Cardiac muscle cell (in vitro differentiated cells and primary cell): Measurements from ENCODE around the gene MRPL30. TPM values are rescaled to one million over a fixed set of nuclear protein-coding genes. Genes with fewer than 3 reads are reported as not detected.

ENCODE experiments used
- DNase-seq, 2 donors: peaks; one replicate each; pipeline versions ENCODE4 v3.0.0 to v3.0.0-alpha.2; 2010 to 2017; ENCODE audit warnings: low read depth in 1 of 2, low spot score in 1 of 2
- H3K27ac ChIP-seq: fragments of 200-600 bp; sonication (generic); 2 replicates; pipeline ENCODE4 v1.5.1; 2016
- H3K27me3 ChIP-seq: fragments of 200-600 bp; sonication (generic); 2 replicates; pipeline ENCODE4 v1.6.0; 2016; ENCODE audit warnings: control low read depth
- H3K36me3 ChIP-seq: fragments of 200-600 bp; sonication (generic); 2 replicates; pipeline ENCODE4 v1.5.1; 2016; ENCODE audit warnings: control low read depth
- H3K4me1 ChIP-seq: fragments of 200-600 bp; sonication (generic); 2 replicates; pipeline ENCODE4 v1.8.1; 2017; ENCODE audit warnings: low read depth, mild to moderate bottlenecking, mixed run types
- H3K4me3 ChIP-seq: fragments of 200-600 bp; sonication (generic); 2 replicates; pipeline ENCODE4 v1.5.1; 2016; ENCODE audit warnings: mild to moderate bottlenecking
- H3K9me3 ChIP-seq: fragments of 200-600 bp; sonication (generic); 2 replicates; pipeline ENCODE4 v1.5.1; 2017; ENCODE audit warnings: low read depth, mild to moderate bottlenecking, control low read depth
- CTCF ChIP-seq: IDR thresholded peaks from 2 replicates; pipeline ENCODE4 v1.5.1; 2012; ENCODE audit warnings: low read depth, mild to moderate bottlenecking, low read length
- polyA plus RNA-seq: library from polyadenylated mRNA; unstranded; fragments of >200 nt; fragmentation: Nextera tagmentation; extraction: Ambion mirVana; gene quantifications from 2 replicates; pipeline ENCODE4 v1.2.1, GENCODE V29; 2016
- total RNA-seq: library from RNA; depleted of rRNA; stranded (reverse); fragments of >200 nt; gene quantifications from 2 replicates; pipeline ENCODE4 v1.2.3, GENCODE V29; 2016

The MRPL30 gene
- total and polyA plus RNA-seq, 2 experiments from 2014 or later: 33.7 to 38.3 TPM

- Histone ChIP-seq H3K4me1 (no peaks in the 10 kb centered on the region), H3K9me3 (no peaks in the 10 kb centered on the region), H3K27me3 (no peaks in the 10 kb centered on the region), H3K4me3 (no peak overlapping the region), H3K27ac (no peak overlapping the region), H3K36me3 (no peaks in the 10 kb centered on the region)
- no peak for DNase-seq
- TF ChIP-seq CTCF: no peak
Observed at GRCh38 chr2:99240431-99240830, 59.4 kb downstream of the MRPL30 start.

GRCh38 chr2:99242151-99242550 lies 61.2 kb downstream of the MRPL30 start:
- H3K36me3 ChIP-seq: no peaks in the 10 kb centered on the region
- DNase-seq: no peak

More at GRCh38 chr2:99242151-99242550, 61.2 kb downstream of the MRPL30 start:
- Histone ChIP-seq H3K27me3 (no peaks in the 10 kb centered on the region), H3K4me3 (no peak overlapping the region), H3K9me3 (no peaks in the 10 kb centered on the region), H3K27ac (no peak overlapping the region), H3K4me1 (no peaks in the 10 kb centered on the region)
- TF ChIP-seq CTCF: no peak

Other genes with a start within 250 kb of the MRPL30 start
- gene CRACDL, start 245.0 kb upstream of the MRPL30 start, total RNA-seq: 0.04 and 0.06 TPM in 2 replicates
- gene CRACDL, start 245.0 kb upstream of the MRPL30 start, polyA plus RNA-seq: 0.32 TPM in 1 of 2 replicates, not detected in the other
- 2.3 and 2.4 TPM in 2 replicates for gene C2orf15, start 39.5 kb upstream of the MRPL30 start, total RNA-seq
- gene C2orf15, start 39.5 kb upstream of the MRPL30 start, polyA plus RNA-seq: 2.3 and 5.9 TPM in 2 replicates
- gene TSGA10, start 26.2 kb upstream of the MRPL30 start, total RNA-seq: 5.1 and 7.8 TPM in 2 replicates
- gene TSGA10, start 26.2 kb upstream of the MRPL30 start, polyA plus RNA-seq: 5.8 and 7.3 TPM in 2 replicates
- 2.4 and 6.6 TPM in 2 replicates for gene LIPT1, start 26.2 kb upstream of the MRPL30 start, total RNA-seq
- 4.7 and 10.9 TPM in 2 replicates for gene LIPT1, start 26.2 kb upstream of the MRPL30 start, polyA plus RNA-seq
- gene MITD1, start 126 bp upstream of the MRPL30 start, total RNA-seq: 14.4 and 25.1 TPM in 2 replicates
- gene MITD1, start 126 bp upstream of the MRPL30 start, polyA plus RNA-seq: 31.1 and 42.5 TPM in 2 replicates
- gene LYG2, start 74.5 kb downstream of the MRPL30 start, total RNA-seq: not detected in 2 replicates
- gene LYG2, start 74.5 kb downstream of the MRPL30 start, polyA plus RNA-seq: not detected in 2 replicates
- gene LYG1, start 120.0 kb downstream of the MRPL30 start, total RNA-seq: 1.6 TPM in 2 replicates
- 1.7 and 1.8 TPM in 2 replicates for gene LYG1, start 120.0 kb downstream of the MRPL30 start, polyA plus RNA-seq
- gene TXNDC9, start 155.1 kb downstream of the MRPL30 start, total RNA-seq: 24.2 and 27.5 TPM in 2 replicates
- 29.9 and 40.0 TPM in 2 replicates for gene TXNDC9, start 155.1 kb downstream of the MRPL30 start, polyA plus RNA-seq
- 13.4 and 14.5 TPM in 2 replicates for gene EIF5B, start 156.2 kb downstream of the MRPL30 start, total RNA-seq
- 23.0 and 25.2 TPM in 2 replicates for gene EIF5B, start 156.2 kb downstream of the MRPL30 start, polyA plus RNA-seq